ENCODE data around the gene TVP23A. TPM values are rescaled to one million over a fixed set of nuclear protein-coding genes. Genes with fewer than 3 reads are reported as not detected.

TVP23A gene
- total RNA-seq, 4 donors from 2014 or later: 0.64 TPM; not detected in 3

GRCh38 chr16:10828851-10829366 lies 10.3 kb upstream of the TVP23A start:
- TF ChIP-seq, protein P1, sequence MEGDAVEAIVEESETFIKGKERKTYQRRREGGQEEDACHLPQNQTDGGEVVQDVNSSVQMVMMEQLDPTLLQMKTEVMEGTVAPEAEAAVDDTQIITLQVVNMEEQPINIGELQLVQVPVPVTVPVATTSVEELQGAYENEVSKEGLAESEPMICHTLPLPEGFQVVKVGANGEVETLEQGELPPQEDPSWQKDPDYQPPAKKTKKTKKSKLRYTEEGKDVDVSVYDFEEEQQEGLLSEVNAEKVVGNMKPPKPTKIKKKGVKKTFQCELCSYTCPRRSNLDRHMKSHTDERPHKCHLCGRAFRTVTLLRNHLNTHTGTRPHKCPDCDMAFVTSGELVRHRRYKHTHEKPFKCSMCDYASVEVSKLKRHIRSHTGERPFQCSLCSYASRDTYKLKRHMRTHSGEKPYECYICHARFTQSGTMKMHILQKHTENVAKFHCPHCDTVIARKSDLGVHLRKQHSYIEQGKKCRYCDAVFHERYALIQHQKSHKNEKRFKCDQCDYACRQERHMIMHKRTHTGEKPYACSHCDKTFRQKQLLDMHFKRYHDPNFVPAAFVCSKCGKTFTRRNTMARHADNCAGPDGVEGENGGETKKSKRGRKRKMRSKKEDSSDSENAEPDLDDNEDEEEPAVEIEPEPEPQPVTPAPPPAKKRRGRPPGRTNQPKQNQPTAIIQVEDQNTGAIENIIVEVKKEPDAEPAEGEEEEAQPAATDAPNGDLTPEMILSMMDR (IDR thresholded peaks at IDR 0.05): no peak
- TF ChIP-seq EP300 (IDR thresholded peaks at IDR 0.05) (no peak), POLR2AphosphoS5 (IDR thresholded peaks at IDR 0.05) (peak; percentile 46 to 96 (median 93))
- Histone ChIP-seq H3K36me3 (no peaks in the 10 kb centered on the region), H3K9me3 (no peaks in the 10 kb centered on the region), H3K4me1 (peaks cover 39% of the 10 kb centered on the region), H3K27me3 (no peaks in the 10 kb centered on the region), H3K4me3 (peak overlapping the region; percentile 24), H3K27ac (peak overlapping the region; percentile 92)
- WGBS: 4% methylated on average over 5 of the region's 17 CpGs
- peak; percentile 92 to 93 for DNase-seq (ENCODE audit: low spot score in 2 of 2)

- Histone ChIP-seq H3K4me1 (peaks cover 39% of the 10 kb centered on the region), H3K4me3 (no peak overlapping the region), H3K36me3 (no peaks in the 10 kb centered on the region), H3K27me3 (no peaks in the 10 kb centered on the region), H3K27ac (peak overlapping the region; percentile 92), H3K9me3 (no peaks in the 10 kb centered on the region)
- TF ChIP-seq POLR2A (IDR thresholded peaks at IDR 0.05) (no peak), POLR2AphosphoS5 (IDR thresholded peaks at IDR 0.05) (peak in 1 of 3 donors; percentile 24), EP300 (IDR thresholded peaks at IDR 0.05) (no peak)
- TF ChIP-seq, protein P1 (IDR thresholded peaks at IDR 0.05): no peak
- WGBS: 29% methylated on average over 7 of the region's 11 CpGs
- peak; percentile 80 to 87 for DNase-seq (ENCODE audit: low spot score in 2 of 2)
Observed at GRCh38 chr16:10827691-10828341, 9.2 kb upstream of the TVP23A start.

DNA sequence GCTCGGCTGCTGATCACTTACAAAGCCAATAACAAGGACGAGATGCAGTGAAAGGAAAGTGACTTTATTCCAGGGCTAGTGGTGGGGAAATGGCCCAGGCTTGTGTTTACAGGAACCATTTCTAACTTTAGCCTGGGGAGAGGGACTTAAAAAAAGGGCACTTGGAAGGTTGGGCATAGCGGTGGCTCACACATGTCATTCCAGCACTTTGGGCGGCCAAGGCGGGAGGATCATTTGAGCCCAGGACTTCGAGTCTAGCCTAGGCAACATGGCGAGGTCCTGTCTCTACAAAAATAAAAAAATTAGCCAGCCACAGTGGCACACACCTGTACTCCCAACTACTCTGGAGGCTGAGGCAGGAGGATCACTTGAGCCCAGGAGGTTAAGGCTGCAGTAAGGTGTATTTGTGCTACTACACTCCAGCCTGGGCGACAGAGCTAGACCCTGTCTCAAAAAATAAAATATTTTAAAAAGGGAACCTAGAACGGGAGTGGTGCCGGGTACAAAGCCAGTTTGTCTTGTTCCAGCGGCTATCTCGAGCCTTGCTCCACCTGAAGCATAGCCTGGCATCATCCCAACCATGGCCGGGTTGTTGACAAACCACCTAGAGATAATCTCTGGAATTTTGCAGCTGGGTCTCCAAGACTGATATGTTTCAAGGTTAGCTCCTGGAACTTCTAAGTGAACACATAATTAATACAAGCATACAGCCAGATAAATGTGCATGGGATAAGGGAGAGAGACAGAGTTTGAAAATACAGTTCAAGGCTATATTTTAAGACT lies 5.7 kb upstream of the TVP23A start:
- Histone ChIP-seq H3K4me3 (no peak overlapping the region), H3K27ac (no peak overlapping the region), H3K27me3 (no peaks in the 10 kb centered on the region), H3K4me1 (peaks cover 26% of the 10 kb centered on the region), H3K36me3 (no peaks in the 10 kb centered on the region), H3K9me3 (no peaks in the 10 kb centered on the region)
- TF ChIP-seq EP300 (IDR thresholded peaks at IDR 0.05) (no peak), POLR2AphosphoS5 (IDR thresholded peaks at IDR 0.05) (no peak), POLR2A (IDR thresholded peaks at IDR 0.05) (no peak)
- TF ChIP-seq, protein P1 (IDR thresholded peaks at IDR 0.05): no peak
- no peak for DNase-seq (ENCODE audit: low spot score in 2 of 2)
- WGBS: 78% methylated on average over 13 of the region's 13 CpGs

GRCh38 chr16:10822702-10823101 lies 4.1 kb upstream of the TVP23A start:
- H3K27ac ChIP-seq: no peak overlapping the region
- no peak overlapping the region for H3K4me3 ChIP-seq
- DNase-seq (ENCODE audit: low spot score in 2 of 2): no peak
- H3K4me1 ChIP-seq: peaks cover 10% of the 10 kb centered on the region
- H3K9me3 ChIP-seq: no peaks in the 10 kb centered on the region
- TF ChIP-seq, protein P1 (IDR thresholded peaks at IDR 0.05): no peak
- TF ChIP-seq EP300 (IDR thresholded peaks at IDR 0.05) (no peak), POLR2A (IDR thresholded peaks at IDR 0.05) (no peak), POLR2AphosphoS5 (IDR thresholded peaks at IDR 0.05) (no peak)
- H3K27me3 ChIP-seq: peaks cover 10% of the 10 kb centered on the region
- H3K36me3 ChIP-seq: no peaks in the 10 kb centered on the region
- 97% methylated on average over 5 of the region's 7 CpGs for WGBS

DNA sequence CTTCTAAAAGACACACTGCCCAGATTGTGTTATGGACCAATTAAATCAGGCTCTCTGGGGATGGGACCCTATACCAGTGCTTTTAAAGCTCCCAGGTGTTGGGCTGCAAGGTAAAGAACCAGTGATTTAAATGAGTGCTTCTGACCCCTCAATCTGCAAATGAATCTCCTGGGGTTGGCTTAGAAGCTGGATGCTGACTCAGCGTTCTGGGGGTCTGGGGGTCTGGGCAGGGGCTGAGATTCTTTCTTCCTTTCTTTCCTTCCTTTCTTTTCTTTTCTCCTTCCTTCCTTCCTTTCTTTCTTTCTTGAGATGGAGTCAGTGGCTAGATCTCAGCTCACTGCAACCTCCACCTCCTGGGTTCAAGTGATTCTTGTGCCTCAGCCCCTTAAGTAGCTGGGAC lies 2.0 kb upstream of the TVP23A start:
- TF ChIP-seq EP300 (IDR thresholded peaks at IDR 0.05): no peak
- no peak for TF ChIP-seq POLR2AphosphoS5 (IDR thresholded peaks at IDR 0.05)
- TF ChIP-seq, protein P1 (IDR thresholded peaks at IDR 0.05): no peak
- TF ChIP-seq POLR2A (IDR thresholded peaks at IDR 0.05): no peak
- no peaks in the 10 kb centered on the region for H3K36me3 ChIP-seq
- WGBS: 71% methylated on average over 1 of the region's 1 CpG

More for the DNA sequence above, 2.0 kb upstream of the TVP23A start:
- H3K27ac ChIP-seq: no peak overlapping the region
- H3K27me3 ChIP-seq: peaks cover 15% of the 10 kb centered on the region
- no peaks in the 10 kb centered on the region for H3K9me3 ChIP-seq
- H3K4me3 ChIP-seq: no peak overlapping the region
- H3K4me1 ChIP-seq: no peaks in the 10 kb centered on the region
- DNase-seq (ENCODE audit: low spot score in 2 of 2): no peak

All from suprapubic skin (tissue), 4 donors.